ENCODE measurements around the gene IP6K1.

- TF ChIP-seq CTCF (IDR thresholded peaks at IDR 0.05 in 8 of 11, conservative IDR thresholded peaks at IDR 0.05 in 3 of 11) (no peak), POLR2A (IDR thresholded peaks at IDR 0.05) (no peak), POLR2AphosphoS5 (IDR thresholded peaks at IDR 0.05) (no peak)
Observed at GRCh38 chr3:49769286-49769915, 16.9 kb downstream of the IP6K1 start.
